Embryonic facial prominence (tissue), 1 donor: ENCODE results near the gene SH2D3C.

ENCODE experiments used
- DNase-seq: peaks from one replicate; pipeline ENCODE4 v3.0.0-alpha.2; 2016; ENCODE audit errors: extremely low spot score

Gene SH2D3C

GRCh38 chr9:127778280-127779135, at the start of gene SH2D3C:
TSS of gene SH2D3C (minus strand) at chr9:127778666. CDS start at chr9:127778627, 39 bp downstream.
- no peak for DNase-seq

- DNase-seq, result no peak
Measured at GRCh38 chr9:127826253-127826913, 47.9 kb upstream of the SH2D3C start.

GRCh38 chr9:127825319-127826051, 47.0 kb upstream of the SH2D3C start:
- no peak for DNase-seq

GRCh38 chr9:127822108-127822507, 43.6 kb upstream of the SH2D3C start:
- DNase-seq, result no peak

- DNase-seq, result no peak
Measured at GRCh38 chr9:127818574-127818973, 40.1 kb upstream of the SH2D3C start.

- DNase-seq, result no peak
Measured at GRCh38 chr9:127817881-127818434, 39.5 kb upstream of the SH2D3C start.

GRCh38 chr9:127816728-127817127, 38.3 kb upstream of the SH2D3C start:
- DNase-seq, result no peak

- no peak for DNase-seq
Measured at GRCh38 chr9:127816362-127816725, 37.9 kb upstream of the SH2D3C start.

- no peak for DNase-seq
Measured at GRCh38 chr9:127815512-127816361, 37.3 kb upstream of the SH2D3C start.

- no peak for DNase-seq
Measured at GRCh38 chr9:127814619-127815511, 36.4 kb upstream of the SH2D3C start.

DNA sequence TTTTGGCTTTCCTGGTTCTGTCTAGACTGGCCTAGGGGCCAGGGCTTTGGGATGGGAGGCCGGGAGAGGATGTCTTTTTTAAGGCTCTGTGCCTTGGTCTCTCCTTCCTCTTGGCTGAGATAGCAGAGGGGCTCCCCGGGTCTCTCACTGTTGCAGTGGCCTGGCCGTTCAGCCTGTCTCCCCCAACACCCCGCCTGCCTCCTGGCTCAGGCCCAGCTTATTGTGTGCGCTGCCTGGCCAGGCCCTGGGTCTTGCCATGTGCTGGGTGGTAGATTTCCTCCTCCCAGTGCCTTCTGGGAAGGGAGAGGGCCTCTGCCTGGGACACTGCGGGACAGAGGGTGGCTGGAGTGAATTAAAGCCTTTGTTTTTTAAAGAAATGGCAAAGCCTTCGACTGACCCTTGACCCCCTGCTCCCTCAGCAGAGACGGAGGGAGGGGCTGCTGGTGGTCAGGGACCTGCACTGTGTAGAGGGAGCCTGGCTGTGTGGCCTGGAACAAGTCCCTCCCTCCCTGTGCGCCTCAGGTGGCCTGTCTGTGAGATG, 35.3 kb upstream of the SH2D3C start:
- DNase-seq, result no peak

GRCh38 chr9:127812936-127813675, 34.6 kb upstream of the SH2D3C start:
- no peak for DNase-seq

- DNase-seq, result no peak
Measured at GRCh38 chr9:127812011-127812410, 33.5 kb upstream of the SH2D3C start.

DNA sequence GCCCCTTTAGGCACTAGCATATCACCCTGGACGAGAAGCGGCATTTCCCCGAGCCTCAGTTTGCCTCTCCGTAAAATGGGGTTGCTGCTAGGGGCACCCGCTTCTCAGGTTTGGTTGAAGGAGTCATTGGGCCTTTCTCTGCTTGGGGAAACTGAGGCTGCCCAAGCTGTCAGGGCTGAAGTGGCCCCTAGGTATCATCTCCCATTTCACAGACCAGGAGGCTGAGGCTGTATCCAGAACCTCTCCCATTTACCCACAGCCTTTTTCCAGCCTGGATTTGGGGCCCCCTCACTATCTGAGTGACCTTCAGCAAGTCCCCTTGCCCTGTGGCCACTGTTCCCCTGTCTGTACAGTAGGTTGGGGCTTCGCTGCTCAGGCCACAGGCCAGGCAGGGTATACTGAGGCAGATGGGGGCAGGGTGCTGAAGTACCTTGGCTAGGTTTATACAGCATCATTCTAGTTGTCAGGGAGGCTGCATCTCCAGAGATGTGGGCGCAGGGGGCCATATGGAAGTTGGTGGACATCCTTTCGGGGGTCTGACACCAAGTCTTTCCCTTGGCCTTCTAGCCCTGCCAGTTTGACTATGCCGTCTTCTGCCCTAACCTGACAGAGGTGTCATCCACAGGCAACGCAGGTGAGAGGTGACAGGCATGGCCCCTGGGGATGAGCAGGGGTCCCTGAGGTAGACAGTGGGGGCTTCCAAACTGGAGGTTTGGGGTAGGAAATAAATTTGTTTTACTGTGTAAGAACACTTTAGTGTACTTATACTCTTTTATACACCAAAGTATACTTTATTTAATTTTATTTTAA, 32.1 kb upstream of the SH2D3C start:
- no peak for DNase-seq

GRCh38 chr9:127809540-127810377, 31.3 kb upstream of the SH2D3C start:
- no peak for DNase-seq

DNA sequence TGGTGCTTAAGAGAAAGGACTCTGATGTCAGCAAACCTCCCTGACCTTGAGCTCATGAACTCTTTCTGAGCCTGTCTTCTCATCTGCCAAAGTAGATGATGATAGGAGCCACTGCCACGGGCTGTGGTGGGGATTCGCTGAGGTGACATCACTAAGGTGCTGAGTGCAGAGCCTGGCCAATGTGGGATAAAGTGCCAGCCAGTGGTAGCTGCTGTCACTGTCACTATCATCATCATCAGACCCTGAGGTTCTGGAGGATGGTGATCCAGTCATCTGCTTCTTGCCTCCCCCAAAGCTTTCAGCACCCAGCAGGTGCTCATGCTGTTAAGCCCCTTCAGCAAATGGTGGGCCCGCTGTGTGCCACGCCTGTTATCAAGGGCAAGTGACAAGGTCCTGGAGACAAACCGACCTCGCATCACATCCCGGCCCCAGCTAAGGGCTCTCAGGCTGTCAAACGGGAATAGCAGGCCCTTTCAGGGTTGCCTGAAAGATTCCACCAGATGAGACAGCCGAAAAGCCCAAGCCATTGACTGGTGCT, 30.6 kb upstream of the SH2D3C start:
- no peak for DNase-seq

- DNase-seq, result no peak
Measured at GRCh38 chr9:127808347-127809001, 30.0 kb upstream of the SH2D3C start.
